ENCODE measurements around the gene IGLL1. TPM values are rescaled to one million over a fixed set of nuclear protein-coding genes. Genes with fewer than 3 reads are reported as not detected.

The IGLL1 gene
- total RNA-seq, 3 donors from 2014 or later, result not detected

- Mint-ChIP-seq H3K27me3 (ENCODE audit: low read depth) (peaks cover 19% of the 10 kb centered on the region), H3K4me1 (ENCODE audit: low read depth) (no peaks in the 10 kb centered on the region), H3K9me3 (no peaks in the 10 kb centered on the region), H3K4me3 (no peak overlapping the region), H3K36me3 (ENCODE audit: insufficient read depth) (no peaks in the 10 kb centered on the region)
- ATAC-seq (no peak), DNase-seq (no peak)
These were observed 53.3 kb downstream of the IGLL1 start for GRCh38 chr22:23526596-23527316.

- DNase-seq, result no peak
- Mint-ChIP-seq H3K9me3 (no peaks in the 10 kb centered on the region), H3K36me3 (ENCODE audit: insufficient read depth) (no peaks in the 10 kb centered on the region), H3K4me1 (ENCODE audit: low read depth) (peaks cover 4% of the 10 kb centered on the region), H3K4me3 (no peak overlapping the region), H3K27me3 (ENCODE audit: low read depth) (peaks cover 21% of the 10 kb centered on the region)
- no peak for ATAC-seq
These were observed 54.6 kb downstream of the IGLL1 start for GRCh38 chr22:23525510-23525909.

- peaks cover 4% of the 10 kb centered on the region for H3K4me1 Mint-ChIP-seq (ENCODE audit: low read depth)
- H3K9me3 Mint-ChIP-seq, result no peaks in the 10 kb centered on the region
- no peak for DNase-seq
- ATAC-seq, result no peak
- no peak overlapping the region for H3K4me3 Mint-ChIP-seq
- H3K27me3 Mint-ChIP-seq (ENCODE audit: low read depth), result peaks cover 29% of the 10 kb centered on the region
- H3K36me3 Mint-ChIP-seq (ENCODE audit: insufficient read depth), result no peaks in the 10 kb centered on the region
These were observed 55.9 kb downstream of the IGLL1 start for GRCh38 chr22:23524226-23524625.

- H3K9me3 Mint-ChIP-seq, result no peaks in the 10 kb centered on the region
- ATAC-seq, result no peak
These were observed 56.4 kb downstream of the IGLL1 start for GRCh38 chr22:23523713-23524112.

More at GRCh38 chr22:23523713-23524112, 56.4 kb downstream of the IGLL1 start:
- Mint-ChIP-seq H3K4me3 (no peak overlapping the region), H3K36me3 (ENCODE audit: insufficient read depth) (no peaks in the 10 kb centered on the region), H3K4me1 (ENCODE audit: low read depth) (peaks cover 4% of the 10 kb centered on the region), H3K27me3 (ENCODE audit: low read depth) (peaks cover 30% of the 10 kb centered on the region)
- DNase-seq, result no peak

Other genes with a start within 250 kb of the IGLL1 start
- under 1 TPM; 0.22 to 0.47 (median 0.30) TPM for gene DRICH1, start 52.0 kb upstream of the IGLL1 start, total RNA-seq
- gene RGL4, start 110.7 kb upstream of the IGLL1 start, total RNA-seq, result 1 to 10 TPM; 3.3 to 7.4 (median 4.1) TPM
- 1 to 10 TPM; 2.3 to 3.0 (median 2.6) TPM for gene ZNF70, start 170.8 kb upstream of the IGLL1 start, total RNA-seq
- not detected for gene VPREB3, start 174.1 kb upstream of the IGLL1 start, total RNA-seq
- gene C22orf15, start 182.7 kb upstream of the IGLL1 start, total RNA-seq, result under 1 TPM in 2 of 3 donors, not detected in 1; 0.11 to 0.30 TPM
- 100 to 1,000 TPM; 113 to 204 (median 187) TPM for gene CHCHD10, start 187.7 kb upstream of the IGLL1 start, total RNA-seq
- gene MMP11, start 192.6 kb upstream of the IGLL1 start, total RNA-seq, result 1 to 10 TPM in 1 of 3 donors, under 1 TPM in 2; 0.65 to 2.2 (median 0.69) TPM
- gene SMARCB1, start 206.7 kb upstream of the IGLL1 start, total RNA-seq, result 100 to 1,000 TPM; 105 to 128 (median 109) TPM

All from activated T-cell treated with anti-CD3 and anti-CD28 coated beads, Interleukin-2, amount 50 U/mL, for 4 hours (primary cell).